Vagina (tissue), 2 donors: Measurements from ENCODE around the gene MRPS31. TPM values are rescaled to one million over a fixed set of nuclear protein-coding genes. Genes with fewer than 3 reads are reported as not detected.
"Not testable (repeated sequence)": the region's sequence is repeated elsewhere in the genome, so short reads cannot be mapped to it uniquely, and the experiment has no call there.

Source experiments
- DNase-seq, 2 donors: peaks; one replicate each; pipeline ENCODE4 v3.0.0-alpha.2; 2017; ENCODE audit errors: extremely low spot score in 2 of 2
- H3K27ac ChIP-seq: fragments of 200-600 bp; sonication (generic); one replicate; pipeline ENCODE4 v1.5.1; 2019
- H3K27me3 ChIP-seq: fragments of 200-600 bp; sonication (generic); one replicate; pipeline ENCODE4 v1.5.1; 2019
- H3K36me3 ChIP-seq, 2 donors: fragments of 200-600 bp; sonication (generic); one replicate each; pipeline ENCODE4 v1.5.1; 2017 to 2019
- H3K4me1 ChIP-seq: fragments of 200-600 bp; sonication (generic); one replicate; pipeline ENCODE4 v1.5.1; 2019
- H3K4me3 ChIP-seq, 2 donors: fragments of 200-600 bp; sonication (generic); 1 replicate in 1 of 2; 2 replicates in 1 of 2; pipeline ENCODE4 v1.5.1; 2016 to 2019
- H3K9me3 ChIP-seq: fragments of 200-600 bp; sonication (generic); one replicate; pipeline ENCODE4 v1.5.1; 2019
- POLR2A ChIP-seq, 2 donors: fragments of 450-650 bp; IDR thresholded peaks; one replicate each; pipeline ENCODE4 v1.6.1; 2017; ENCODE audit warnings: antibody characterized with exemption in 2 of 2, mild to moderate bottlenecking in 2 of 2, moderate library complexity in 2 of 2
- POLR2AphosphoS5 ChIP-seq, 2 donors: sonication (generic); formaldehyde crosslinking; IDR thresholded peaks; one replicate each; pipeline ENCODE4 v1.9.0; 2017; ENCODE audit warnings: antibody characterized with exemption in 2 of 2, mild to moderate bottlenecking in 2 of 2, low read depth in 1 of 2; ENCODE audit not compliant: insufficient read depth in 1 of 2
- intact Hi-C: fragments of 100-400 bp; cut with DNase I; formaldehyde crosslinking; loops from one replicate; pipeline ENCODE4 v1.15.1; 2023
- total RNA-seq: library from RNA; depleted of rRNA; stranded (reverse); fragments of >200 nt; gene quantifications from one replicate; pipeline ENCODE4 v1.2.3, GENCODE V29; 2016
- TF ChIP-seq, protein P1 (sequence below), 3 experiments: fragments of 450-650 bp in 2 of 3; fragments of 200-600 bp in 1 of 3; sonication (generic) in 1 of 3; IDR thresholded peaks; one replicate each; pipeline ENCODE4 v1.5.1; 2017 to 2019; ENCODE audit warnings: antibody characterized with exemption in 3 of 3, mild to moderate bottlenecking in 2 of 3, moderate library complexity in 2 of 3

Gene MRPS31
- total RNA-seq, 1 donor from 2014 or later = 17.9 TPM

- Histone ChIP-seq H3K27me3 (no peaks in the 10 kb centered on the region), H3K36me3 (no peaks in the 10 kb centered on the region), H3K27ac (no peak overlapping the region), H3K4me3 (no peak overlapping the region), H3K9me3 (no peaks in the 10 kb centered on the region), H3K4me1 (peaks cover 5% of the 10 kb centered on the region)
- no peak for TF ChIP-seq POLR2A (IDR thresholded peaks at IDR 0.05)
- TF ChIP-seq POLR2AphosphoS5 (IDR thresholded peaks at IDR 0.05; ENCODE audit: insufficient read depth in 1 of 2, low read depth in 1 of 2) = no peak
- TF ChIP-seq, protein P1, sequence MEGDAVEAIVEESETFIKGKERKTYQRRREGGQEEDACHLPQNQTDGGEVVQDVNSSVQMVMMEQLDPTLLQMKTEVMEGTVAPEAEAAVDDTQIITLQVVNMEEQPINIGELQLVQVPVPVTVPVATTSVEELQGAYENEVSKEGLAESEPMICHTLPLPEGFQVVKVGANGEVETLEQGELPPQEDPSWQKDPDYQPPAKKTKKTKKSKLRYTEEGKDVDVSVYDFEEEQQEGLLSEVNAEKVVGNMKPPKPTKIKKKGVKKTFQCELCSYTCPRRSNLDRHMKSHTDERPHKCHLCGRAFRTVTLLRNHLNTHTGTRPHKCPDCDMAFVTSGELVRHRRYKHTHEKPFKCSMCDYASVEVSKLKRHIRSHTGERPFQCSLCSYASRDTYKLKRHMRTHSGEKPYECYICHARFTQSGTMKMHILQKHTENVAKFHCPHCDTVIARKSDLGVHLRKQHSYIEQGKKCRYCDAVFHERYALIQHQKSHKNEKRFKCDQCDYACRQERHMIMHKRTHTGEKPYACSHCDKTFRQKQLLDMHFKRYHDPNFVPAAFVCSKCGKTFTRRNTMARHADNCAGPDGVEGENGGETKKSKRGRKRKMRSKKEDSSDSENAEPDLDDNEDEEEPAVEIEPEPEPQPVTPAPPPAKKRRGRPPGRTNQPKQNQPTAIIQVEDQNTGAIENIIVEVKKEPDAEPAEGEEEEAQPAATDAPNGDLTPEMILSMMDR (IDR thresholded peaks at IDR 0.05) = no peak
- intact Hi-C loops = no loop called here
- DNase-seq = no peak
Measured at GRCh38 chr13:40784540-40784939, 13.6 kb upstream of the MRPS31 start.

- H3K4me1 ChIP-seq, intact Hi-C loops, DNase-seq, H3K4me3 ChIP-seq, H3K9me3 ChIP-seq, H3K36me3 ChIP-seq, H3K27ac ChIP-seq, H3K27me3 ChIP-seq: not testable (repeated sequence)
Measured at GRCh38 chr13:40782971-40783370, 12.0 kb upstream of the MRPS31 start.

DNA sequence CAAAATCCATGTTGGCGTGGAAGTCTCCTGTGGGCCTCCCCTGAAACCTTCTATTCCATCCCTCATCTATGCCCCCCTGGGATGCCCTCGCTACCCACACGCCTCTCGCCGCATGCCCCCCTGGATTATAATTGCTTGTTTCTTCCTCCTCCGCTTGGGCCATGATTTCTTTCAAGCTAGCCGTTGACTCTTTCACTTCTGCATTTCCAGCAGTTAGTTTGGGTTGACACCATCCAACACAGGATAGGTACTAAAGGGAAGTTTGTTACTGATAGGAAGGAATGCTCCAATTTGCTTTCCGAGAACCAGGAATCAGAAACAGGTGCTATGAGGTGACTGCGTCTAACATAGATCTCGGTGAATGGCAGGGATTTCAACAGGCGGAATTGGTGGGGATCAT lies 10.7 kb upstream of the MRPS31 start:
- intact Hi-C loops = no loop called here
- H3K9me3 ChIP-seq = no peaks in the 10 kb centered on the region
- H3K4me3 ChIP-seq = no peak overlapping the region
- peaks cover 4% of the 10 kb centered on the region for H3K4me1 ChIP-seq
- no peak overlapping the region for H3K27ac ChIP-seq
- TF ChIP-seq, protein P1 (IDR thresholded peaks at IDR 0.05) = no peak
- no peak for TF ChIP-seq POLR2A (IDR thresholded peaks at IDR 0.05)
- no peak for TF ChIP-seq POLR2AphosphoS5 (IDR thresholded peaks at IDR 0.05; ENCODE audit: insufficient read depth in 1 of 2, low read depth in 1 of 2)
- no peaks in the 10 kb centered on the region for H3K36me3 ChIP-seq
- H3K27me3 ChIP-seq = no peaks in the 10 kb centered on the region
- peak in 1 of 2 donors; percentile 67 for DNase-seq

DNA sequence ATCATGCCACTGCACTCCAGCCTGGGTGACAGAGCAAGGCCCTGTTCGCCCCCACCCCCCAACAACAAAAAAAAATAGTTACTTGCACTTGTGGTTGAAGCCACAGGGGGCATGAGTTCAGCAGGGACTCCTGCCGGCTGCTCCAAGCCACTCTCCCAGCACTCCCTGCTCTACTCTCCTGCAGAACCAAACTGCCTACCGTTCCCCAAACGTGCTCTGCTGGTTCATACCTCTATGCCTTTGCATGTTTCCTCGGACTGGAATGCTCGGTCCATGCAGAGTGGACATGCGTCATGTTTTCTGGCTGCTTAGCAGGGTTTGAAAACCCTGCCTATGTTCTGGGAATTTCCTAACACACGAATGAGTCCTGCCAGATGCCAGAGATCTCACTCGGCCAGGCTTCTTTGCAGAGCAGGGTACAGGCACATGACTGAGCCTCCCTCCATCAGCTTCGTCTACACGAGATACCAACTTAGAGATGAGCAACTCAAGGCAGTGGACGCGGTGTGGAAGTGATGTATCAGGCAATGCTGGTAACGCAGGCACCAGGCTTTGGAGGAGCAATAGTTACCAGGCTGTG lies 9.9 kb upstream of the MRPS31 start:
- TF ChIP-seq POLR2AphosphoS5 (IDR thresholded peaks at IDR 0.05; ENCODE audit: insufficient read depth in 1 of 2, low read depth in 1 of 2) (no peak), POLR2A (IDR thresholded peaks at IDR 0.05) (no peak)
- TF ChIP-seq, protein P1 (IDR thresholded peaks at IDR 0.05) = no peak
- DNase-seq = peak; percentile 76 to 81
- no peak overlapping the region for H3K4me3 ChIP-seq
- intact Hi-C loops = no loop called here
- no peak overlapping the region for H3K27ac ChIP-seq
- H3K9me3 ChIP-seq = no peaks in the 10 kb centered on the region
- H3K36me3 ChIP-seq = no peaks in the 10 kb centered on the region
- H3K4me1 ChIP-seq = peaks cover 5% of the 10 kb centered on the region
- no peaks in the 10 kb centered on the region for H3K27me3 ChIP-seq

DNA sequence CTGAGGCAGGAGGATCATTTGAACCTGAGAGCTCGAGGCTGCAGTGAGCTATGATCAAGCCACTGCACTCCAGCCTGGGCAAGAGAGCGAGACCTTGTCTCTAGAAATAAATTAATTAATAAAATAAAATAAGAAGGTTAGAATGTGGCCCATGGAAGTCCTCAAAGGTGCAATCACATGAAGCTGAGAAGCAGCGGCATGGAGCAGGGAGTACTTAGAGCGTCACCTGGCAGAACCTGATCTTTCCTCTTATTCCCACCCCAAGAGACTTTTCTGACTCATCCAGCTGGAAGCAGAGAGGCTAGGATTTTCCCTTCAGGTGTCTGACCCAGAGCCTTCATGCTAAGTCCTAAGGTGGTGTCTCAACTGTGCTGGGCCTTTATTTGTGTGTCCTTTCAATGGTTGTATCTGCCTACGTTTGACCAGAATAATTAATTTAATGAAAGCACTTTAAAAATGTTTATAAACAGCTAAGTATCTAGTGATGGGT lies 8.9 kb upstream of the MRPS31 start:
- peak in 1 of 2 donors; percentile 61 for DNase-seq
- Histone ChIP-seq H3K9me3 (no peaks in the 10 kb centered on the region), H3K27me3 (no peaks in the 10 kb centered on the region), H3K36me3 (no peaks in the 10 kb centered on the region), H3K27ac (no peak overlapping the region), H3K4me1 (peaks cover 5% of the 10 kb centered on the region), H3K4me3 (no peak overlapping the region)
- TF ChIP-seq POLR2AphosphoS5 (IDR thresholded peaks at IDR 0.05; ENCODE audit: insufficient read depth in 1 of 2, low read depth in 1 of 2) (no peak), POLR2A (IDR thresholded peaks at IDR 0.05) (no peak)
- TF ChIP-seq, protein P1 (IDR thresholded peaks at IDR 0.05) = no peak
- intact Hi-C loops = no loop called here
